Mesendoderm (in vitro differentiated cells): ENCODE measurements around the gene HCRT.
A peak's percentile ranks its signal among the peaks of the same experiment; 100 is the strongest.

ENCODE experiments used
- DNase-seq: peaks from one replicate; pipeline ENCODE4 v3.0.0; 2013
- H2AK5ac ChIP-seq: 2 replicates; pipeline ENCODE4 v1.6.1; 2013; ENCODE audit warnings: low read length, inconsistent platforms
- H2BK120ac ChIP-seq: 2 replicates; pipeline ENCODE4 v1.6.1; 2013; ENCODE audit warnings: low read depth, mild to moderate bottlenecking, low read length, moderate library complexity, mixed read lengths
- H2BK15ac ChIP-seq: replicated peaks from 2 replicates; pipeline ENCODE4 v1.6.1; 2013; ENCODE audit warnings: low read depth, mild to moderate bottlenecking, moderate library complexity
- H2BK5ac ChIP-seq: 2 replicates; pipeline ENCODE4 v1.6.1; 2013; ENCODE audit warnings: low read length, inconsistent platforms
- H3K18ac ChIP-seq: 2 replicates; pipeline ENCODE4 v1.6.1; 2013; ENCODE audit warnings: mild to moderate bottlenecking, low read length, mixed read lengths
- H3K23ac ChIP-seq: one replicate; pipeline ENCODE4 v1.6.1; 2013; ENCODE audit warnings: low read length
- H3K27ac ChIP-seq: 2 replicates; pipeline ENCODE4 v1.5.1; 2013; ENCODE audit warnings: low read depth, mild to moderate bottlenecking, inconsistent platforms, low read length, moderate library complexity
- H3K27me3 ChIP-seq: 2 replicates; pipeline ENCODE4 v1.6.1; 2013; ENCODE audit warnings: low read length, control low read depth, mild to moderate bottlenecking, inconsistent platforms; ENCODE audit not compliant: insufficient read depth, poor library complexity
- H3K36me3 ChIP-seq: 2 replicates; pipeline ENCODE4 v1.6.1; 2013; ENCODE audit warnings: low read length, inconsistent platforms; ENCODE audit not compliant: control insufficient read depth, insufficient read depth
- H3K4ac ChIP-seq: one replicate; pipeline ENCODE4 v1.6.1; 2013; ENCODE audit warnings: low read depth, mild to moderate bottlenecking, low read length, moderate library complexity
- H3K4me1 ChIP-seq: 2 replicates; pipeline ENCODE4 v1.6.1; 2013; ENCODE audit warnings: low read depth, low read length, inconsistent platforms; ENCODE audit not compliant: control insufficient read depth
- H3K4me2 ChIP-seq: 2 replicates; pipeline ENCODE4 v1.6.1; 2013; ENCODE audit warnings: low read length
- H3K4me3 ChIP-seq: 2 replicates; pipeline ENCODE4 v1.5.1; 2013; ENCODE audit warnings: mild to moderate bottlenecking, low read length
- H3K56ac ChIP-seq: one replicate; pipeline ENCODE4 v1.6.1; 2013; ENCODE audit warnings: low read length
- H3K79me1 ChIP-seq: 2 replicates; pipeline ENCODE4 v1.6.1; 2013; ENCODE audit warnings: low read length, inconsistent platforms
- H3K79me2 ChIP-seq: 2 replicates; pipeline ENCODE4 v1.6.1; 2013; ENCODE audit warnings: mild to moderate bottlenecking, low read length; ENCODE audit not compliant: control insufficient read depth, insufficient read depth
- H3K9ac ChIP-seq: 2 replicates; pipeline ENCODE4 v1.6.1; 2013; ENCODE audit warnings: low read length, inconsistent platforms
- H4K5ac ChIP-seq: one replicate; pipeline ENCODE4 v1.6.1; 2013; ENCODE audit warnings: low read length
- H4K8ac ChIP-seq: one replicate; pipeline ENCODE4 v1.6.1; 2013; ENCODE audit warnings: low read depth, mild to moderate bottlenecking, control low read depth, low read length, moderate library complexity
- WGBS: extraction: QIAGEN DNeasy Blood & Tissue Kit; methylation state at CpG from one replicate; pipeline ENCODE4 v1.1.7; 2013; ENCODE audit warnings: low lambda C conversion rate, missing lambda C conversion rate; ENCODE audit not compliant: insufficient coverage; ENCODE audit errors: extremely low coverage; 5-methylcytosine and 5-hydroxymethylcytosine counted together

The HCRT gene

DNA sequence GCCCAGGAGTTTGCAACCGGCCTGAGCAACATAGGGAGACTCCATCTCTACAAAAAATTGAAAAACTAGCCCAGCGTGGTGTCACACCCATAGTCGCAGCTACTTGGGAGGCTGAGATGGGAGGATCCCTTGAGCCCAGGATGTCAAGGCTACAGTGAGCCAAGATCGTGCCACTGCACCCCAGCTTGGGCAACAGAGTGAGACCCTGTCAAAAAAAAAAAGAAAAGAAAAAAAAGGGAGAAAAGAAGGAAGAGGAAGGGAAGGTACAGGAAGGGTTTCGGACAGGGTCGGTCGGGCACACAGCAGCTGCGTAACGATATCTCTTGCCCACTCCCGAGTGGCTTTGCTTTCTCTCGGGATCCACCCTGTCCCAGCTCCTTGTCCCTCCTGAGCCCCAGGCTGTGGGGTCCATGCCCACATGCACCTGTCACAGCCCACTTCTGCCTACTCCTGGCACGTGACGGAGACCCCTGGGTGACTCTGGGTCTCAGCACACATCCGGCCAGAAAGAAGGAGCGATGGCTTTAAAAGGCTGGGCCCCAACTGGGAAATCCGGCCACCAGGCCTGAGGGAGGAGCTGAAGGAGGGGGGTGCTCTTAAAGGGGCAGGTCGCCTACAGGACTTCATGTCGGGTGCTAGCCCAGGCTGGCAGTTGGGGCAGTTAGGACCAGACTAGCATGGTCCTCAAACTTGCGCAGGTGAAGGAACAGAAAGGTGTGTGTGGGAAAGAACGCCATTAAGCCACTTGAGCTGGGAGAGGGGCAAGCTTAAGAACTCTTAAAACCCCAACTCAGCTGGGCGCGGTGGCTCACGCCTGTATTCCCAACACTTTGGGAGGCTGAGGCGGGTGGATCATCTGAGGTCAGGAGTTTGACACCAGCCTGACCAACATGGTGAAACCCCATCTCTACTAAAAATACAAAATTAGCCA lies 9.0 kb upstream of the HCRT start, which contains the start of gene GHDC:
GHDC (minus strand) TSS at position 526 of the 931 bp plus-strand sequence. CDS start 913 bp downstream, outside the sequence.
- no peaks in the 10 kb centered on the region for H3K4me1 ChIP-seq
- H2BK5ac ChIP-seq: no peak within 1 kb of the TSS
- peak within 1 kb of the TSS; percentile 59 for H3K9ac ChIP-seq
- H2BK15ac ChIP-seq: no peak within 1 kb of the TSS
- no peak within 1 kb of the TSS for H3K4ac ChIP-seq
- H3K27me3 ChIP-seq: no peaks in the 10 kb centered on the region
- no peak within 1 kb of the TSS for H4K5ac ChIP-seq
- H3K79me1 ChIP-seq: no peaks in the 10 kb centered on the region
- no peaks in the 10 kb centered on the region for H3K79me2 ChIP-seq
- H3K18ac ChIP-seq: peak within 1 kb of the TSS; percentile 41
- peak within 1 kb of the TSS; percentile 84 for H3K56ac ChIP-seq
- no peak within 1 kb of the TSS for H4K8ac ChIP-seq
- H3K36me3 ChIP-seq: no peaks in the 10 kb centered on the region
- H2BK120ac ChIP-seq: no peak within 1 kb of the TSS
- no peak within 1 kb of the TSS for H2AK5ac ChIP-seq
- H3K4me3 ChIP-seq: peak within 1 kb of the TSS; percentile 9
- peak within 1 kb of the TSS; percentile 77 for H3K4me2 ChIP-seq
- no CpG with 5 or more reads among the region's 24 CpGs for WGBS
- no peak within 1 kb of the TSS for H3K27ac ChIP-seq
- no peak within 1 kb of the TSS for H3K23ac ChIP-seq
- DNase-seq: peak; percentile 78

DNA sequence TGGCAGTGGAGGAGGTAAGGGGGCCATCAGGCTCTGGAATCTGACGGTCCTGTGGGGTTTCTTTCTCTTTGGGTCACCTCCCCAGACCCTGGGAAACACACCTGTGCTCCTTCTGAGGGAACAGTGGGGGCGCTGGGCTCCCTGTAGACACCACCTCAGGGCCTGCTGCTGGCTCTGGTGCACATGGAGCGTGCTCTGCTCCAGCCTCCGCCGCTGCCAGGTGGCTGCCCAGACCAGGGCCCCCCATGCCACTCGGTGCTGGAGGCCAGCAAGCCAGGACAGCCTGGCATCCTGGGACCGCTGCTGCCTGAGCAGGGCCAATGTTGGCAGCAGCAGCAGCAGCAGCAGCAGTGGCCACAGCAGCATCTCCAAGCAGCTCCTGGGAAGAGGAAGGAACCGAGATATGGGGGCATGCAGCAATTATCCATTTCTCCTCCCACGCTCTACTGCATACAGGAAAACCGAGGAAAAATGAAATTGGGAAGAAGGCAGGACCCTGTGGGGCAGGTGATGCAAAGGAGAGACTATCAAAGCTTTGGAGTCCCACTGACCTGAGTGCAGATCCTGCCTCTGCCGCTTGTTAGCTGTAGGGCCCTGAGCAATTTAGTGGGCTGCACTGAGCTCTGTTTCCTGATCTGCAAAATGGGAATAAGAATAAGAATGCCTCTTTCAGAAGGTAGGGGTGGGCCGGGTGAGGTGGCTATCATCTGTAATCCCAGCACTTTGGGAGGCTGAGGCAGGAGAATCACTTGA lies 8.1 kb upstream of the HCRT start:
- Histone ChIP-seq H3K27me3 (no peaks in the 10 kb centered on the region), H3K4me2 (no peak overlapping the region), H3K4ac (no peak overlapping the region), H2BK120ac (no peak overlapping the region), H3K36me3 (no peaks in the 10 kb centered on the region), H3K4me3 (no peak overlapping the region), H3K9ac (no peak overlapping the region), H3K27ac (no peak overlapping the region), H4K8ac (no peak overlapping the region), H2BK5ac (no peak overlapping the region), H3K4me1 (no peaks in the 10 kb centered on the region), H3K79me2 (no peaks in the 10 kb centered on the region), H4K5ac (no peak overlapping the region), H2AK5ac (no peak overlapping the region), H2BK15ac (no peak overlapping the region), H3K56ac (no peak overlapping the region), H3K79me1 (no peaks in the 10 kb centered on the region), H3K23ac (no peak overlapping the region), H3K18ac (no peak overlapping the region)
- no peak for DNase-seq
- WGBS: no CpG with 5 or more reads among the region's 12 CpGs

DNA sequence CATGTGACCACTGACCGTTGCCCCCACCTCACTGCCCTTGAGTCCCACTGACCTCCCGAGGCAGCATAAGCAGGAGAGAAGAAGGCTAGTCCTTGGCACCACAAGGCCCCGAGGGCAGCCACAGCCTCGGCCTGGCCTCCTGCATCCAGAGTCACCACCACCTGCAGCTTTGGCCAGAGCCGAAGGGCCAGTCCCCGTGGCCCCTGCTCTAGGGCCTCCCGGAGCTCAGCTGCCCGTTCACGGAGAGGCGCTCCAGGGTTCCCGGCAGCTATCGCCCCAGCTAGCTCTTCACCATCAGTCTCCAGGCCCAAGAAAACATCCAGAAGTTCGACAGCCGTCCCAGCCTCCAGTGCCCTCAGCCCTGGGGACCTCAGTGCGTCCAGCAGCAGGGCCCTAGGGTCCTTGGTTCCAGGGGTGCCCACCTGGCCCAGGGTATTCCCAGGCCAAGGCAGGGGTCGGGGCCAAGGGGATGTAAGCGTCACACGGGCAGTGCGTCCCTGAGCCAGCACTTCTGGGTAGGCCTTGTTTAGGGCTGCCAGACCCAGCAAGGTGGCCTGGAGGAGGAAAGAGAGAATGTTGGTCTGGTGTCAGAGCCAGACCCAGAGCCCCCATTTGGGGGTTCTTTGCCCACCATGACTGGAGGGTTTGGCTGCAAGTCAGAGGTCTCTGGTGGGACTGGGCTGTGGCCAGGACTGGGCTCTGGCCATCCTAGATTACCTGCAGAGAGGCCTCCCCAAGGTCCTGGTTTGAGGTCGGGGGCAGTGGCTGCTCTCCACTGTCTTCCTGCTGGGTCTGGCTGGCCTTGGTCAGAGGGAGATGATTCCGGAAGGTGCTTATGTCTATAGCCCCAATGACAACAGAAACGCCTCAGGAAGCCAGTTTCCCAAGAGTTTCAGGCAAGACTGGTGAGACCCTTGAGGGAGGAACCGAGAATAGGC lies 7.2 kb upstream of the HCRT start:
- H2BK5ac ChIP-seq: no peak overlapping the region
- H2BK15ac ChIP-seq: no peak overlapping the region
- H3K79me1 ChIP-seq: no peaks in the 10 kb centered on the region
- no peaks in the 10 kb centered on the region for H3K79me2 ChIP-seq
- no peak overlapping the region for H3K4me3 ChIP-seq
- no peak overlapping the region for H3K9ac ChIP-seq
- H3K4me1 ChIP-seq: no peaks in the 10 kb centered on the region
- no peak overlapping the region for H4K8ac ChIP-seq
- DNase-seq: no peak
- H4K5ac ChIP-seq: no peak overlapping the region
- no peak overlapping the region for H3K23ac ChIP-seq
- no peak overlapping the region for H3K27ac ChIP-seq
- H3K18ac ChIP-seq: no peak overlapping the region
- no peak overlapping the region for H3K4me2 ChIP-seq
- WGBS: no CpG with 5 or more reads among the region's 23 CpGs
- no peak overlapping the region for H3K56ac ChIP-seq
- H3K36me3 ChIP-seq: no peaks in the 10 kb centered on the region
- no peak overlapping the region for H2BK120ac ChIP-seq
- H2AK5ac ChIP-seq: no peak overlapping the region
- no peaks in the 10 kb centered on the region for H3K27me3 ChIP-seq
- H3K4ac ChIP-seq: no peak overlapping the region

DNA sequence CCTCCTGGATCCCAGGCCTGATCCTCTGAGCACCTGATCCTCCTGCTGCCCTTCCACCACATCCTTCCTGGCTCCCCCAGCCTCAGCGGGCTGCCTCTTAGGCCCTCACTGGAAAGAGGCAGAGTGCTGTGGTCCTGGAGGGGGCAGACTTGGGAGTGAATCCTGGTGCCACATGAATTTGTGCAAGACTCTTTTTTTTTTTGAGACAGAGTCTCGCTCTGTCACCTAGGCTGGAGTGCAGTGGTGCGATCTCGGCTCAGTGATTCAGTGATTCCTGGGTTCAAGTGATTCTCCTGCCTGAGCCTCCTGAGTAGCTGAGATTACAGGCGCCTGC lies 6.0 kb upstream of the HCRT start:
- WGBS: no CpG with 5 or more reads among the region's 5 CpGs
- H3K79me1 ChIP-seq: no peaks in the 10 kb centered on the region
- no peak for DNase-seq

DNA sequence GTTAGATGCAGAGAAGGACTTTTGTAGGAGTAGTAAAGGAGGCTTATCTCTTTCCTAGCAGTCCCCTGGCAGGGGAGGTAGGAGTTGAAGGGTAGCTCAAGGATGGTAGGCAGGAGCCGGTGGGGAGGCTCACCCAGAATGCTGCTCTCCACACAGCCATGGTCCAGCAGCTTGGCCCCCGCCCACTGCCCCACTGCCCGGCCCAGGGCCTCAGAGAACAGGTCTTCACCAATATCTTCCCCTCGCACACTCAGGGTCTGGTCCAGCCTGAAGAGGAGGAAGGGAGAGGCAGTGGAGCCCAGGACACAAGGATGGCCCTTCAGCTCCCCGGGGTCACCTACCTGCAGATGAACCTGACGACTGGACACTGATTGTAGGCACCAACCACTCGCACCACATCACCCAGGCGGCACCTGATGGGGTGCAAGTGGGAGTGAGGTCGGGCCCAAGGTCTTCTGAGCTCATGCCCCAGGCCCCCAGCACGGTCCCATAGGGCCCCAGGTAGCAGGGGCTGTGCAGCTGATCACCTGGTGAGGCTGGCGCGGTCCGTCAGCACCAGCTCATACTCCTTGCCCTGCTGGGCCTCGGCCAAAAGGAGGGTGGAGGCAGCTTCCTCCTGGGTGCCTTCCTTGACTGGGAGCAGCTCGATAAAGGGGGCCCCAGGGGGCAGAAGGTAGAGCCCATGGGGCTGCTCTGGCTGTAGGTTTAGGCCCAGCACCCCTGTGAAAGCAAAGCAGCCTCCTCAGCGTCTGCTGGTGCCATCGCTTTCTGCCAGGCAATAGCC lies 5.4 kb upstream of the HCRT start:
- no peak overlapping the region for H3K9ac ChIP-seq
- no peaks in the 10 kb centered on the region for H3K79me2 ChIP-seq
- no peak overlapping the region for H2BK120ac ChIP-seq
- H2BK15ac ChIP-seq: no peak overlapping the region
- WGBS: no CpG with 5 or more reads among the region's 17 CpGs
- H3K4me3 ChIP-seq: no peak overlapping the region
- no peaks in the 10 kb centered on the region for H3K4me1 ChIP-seq
- no peak overlapping the region for H4K8ac ChIP-seq
- no peak overlapping the region for H2AK5ac ChIP-seq
- no peak overlapping the region for H4K5ac ChIP-seq
- H3K4ac ChIP-seq: no peak overlapping the region
- no peaks in the 10 kb centered on the region for H3K79me1 ChIP-seq
- no peak overlapping the region for H3K23ac ChIP-seq
- H2BK5ac ChIP-seq: no peak overlapping the region
- H3K36me3 ChIP-seq: no peaks in the 10 kb centered on the region
- H3K56ac ChIP-seq: no peak overlapping the region
- no peak overlapping the region for H3K18ac ChIP-seq
- no peak for DNase-seq
- H3K4me2 ChIP-seq: no peak overlapping the region
- no peak overlapping the region for H3K27ac ChIP-seq
- H3K27me3 ChIP-seq: no peaks in the 10 kb centered on the region

More for the DNA sequence above, 6.0 kb upstream of the HCRT start:
- H2BK120ac ChIP-seq: no peak overlapping the region
- H3K4me1 ChIP-seq: no peaks in the 10 kb centered on the region
- no peaks in the 10 kb centered on the region for H3K27me3 ChIP-seq
- H3K4ac ChIP-seq: no peak overlapping the region
- no peak overlapping the region for H3K56ac ChIP-seq
- H3K4me3 ChIP-seq: no peak overlapping the region
- H4K5ac ChIP-seq: no peak overlapping the region
- H3K9ac ChIP-seq: no peak overlapping the region
- H3K27ac ChIP-seq: no peak overlapping the region
- H2AK5ac ChIP-seq: no peak overlapping the region
- no peak overlapping the region for H4K8ac ChIP-seq
- H3K23ac ChIP-seq: no peak overlapping the region
- no peak overlapping the region for H3K18ac ChIP-seq
- no peaks in the 10 kb centered on the region for H3K79me2 ChIP-seq
- H3K4me2 ChIP-seq: no peak overlapping the region
- H2BK5ac ChIP-seq: no peak overlapping the region
- no peaks in the 10 kb centered on the region for H3K36me3 ChIP-seq
- no peak overlapping the region for H2BK15ac ChIP-seq
